ENCODE results near the gene C11orf24.

C11orf24 gene

GRCh38 chr11:68269414-68270081 lies 2.2 kb downstream of the C11orf24 start:
- DNase-seq, result no peak

- DNase-seq, result no peak
Measured at GRCh38 chr11:68267881-68268240, 3.9 kb downstream of the C11orf24 start.

- peak; percentile 15 for DNase-seq
Measured at GRCh38 chr11:68266936-68267880, 4.6 kb downstream of the C11orf24 start.

GRCh38 chr11:68266121-68266891 lies 5.5 kb downstream of the C11orf24 start:
- DNase-seq, result no peak

- no peak for DNase-seq
Measured at GRCh38 chr11:68264741-68265540, 6.8 kb downstream of the C11orf24 start.

GRCh38 chr11:68264244-68264643 lies 7.5 kb downstream of the C11orf24 start:
- DNase-seq, result no peak

- DNase-seq, result no peak
Measured at GRCh38 chr11:68263444-68264035, 8.2 kb downstream of the C11orf24 start.

- DNase-seq, result no peak
Measured at GRCh38 chr11:68262544-68262827, 9.3 kb downstream of the C11orf24 start.

GRCh38 chr11:68261749-68262543 lies 9.8 kb downstream of the C11orf24 start:
- DNase-seq, result no peak

- DNase-seq, result no peak
Measured at GRCh38 chr11:68261006-68261405, 10.8 kb downstream of the C11orf24 start.

GRCh38 chr11:68260484-68260883 lies 11.3 kb downstream of the C11orf24 start:
- DNase-seq, result no peak

- DNase-seq, result no peak
Measured at GRCh38 chr11:68259122-68259959, 12.4 kb downstream of the C11orf24 start.

- DNase-seq, result no peak
Measured at GRCh38 chr11:68258363-68258765, 13.4 kb downstream of the C11orf24 start.

- DNase-seq, result peak; percentile 98
Measured at GRCh38 chr11:68257477-68258362, 14.1 kb downstream of the C11orf24 start.

- DNase-seq, result no peak
Measured at GRCh38 chr11:68256331-68256741, 15.4 kb downstream of the C11orf24 start.

- DNase-seq, result no peak
Measured at GRCh38 chr11:68255526-68255925, 16.2 kb downstream of the C11orf24 start.

- DNase-seq, result no peak
Measured at GRCh38 chr11:68254421-68254820, 17.4 kb downstream of the C11orf24 start.

GRCh38 chr11:68251765-68252164 lies 20.0 kb downstream of the C11orf24 start:
- DNase-seq, result no peak

GRCh38 chr11:68244912-68245311 lies 26.9 kb downstream of the C11orf24 start:
- DNase-seq, result peak; percentile 28
